ENCODE data around the gene TRPM1. TPM values are rescaled to one million over a fixed set of nuclear protein-coding genes. Genes with fewer than 3 reads are reported as not detected.

Gene TRPM1
- polyA plus RNA-seq, 3 donors, result 0.03 to 0.04 TPM; not detected in 1

- Mint-ChIP-seq H3K4me3 (no peak overlapping the region), H3K27ac (no peak overlapping the region), H3K9me3 (peaks cover 0 to 2% (median 0%) of the 10 kb centered on the region in 7 donors), H3K36me3 (no peaks in the 10 kb centered on the region), H3K4me1 (no peaks in the 10 kb centered on the region), H3K27me3 (ENCODE audit: low read depth in 3 of 3) (peaks cover 0 to 2% (median 2%) of the 10 kb centered on the region in 3 donors)
- no peak overlapping the region for H3K9ac ChIP-seq (ENCODE audit: insufficient read depth, low read length, poor library complexity, severe bottlenecking)
- H3K4me3 ChIP-seq (replicated peaks in 1 of 3; ENCODE audit: low read depth in 2 of 3, low read length in 3 of 3), result no peak overlapping the region
- TF ChIP-seq CTCF (IDR thresholded peaks at IDR 0.05), result no peak
- no peak overlapping the region for H2AFZ ChIP-seq (ENCODE audit: insufficient read depth, low read depth, low read length, poor library complexity, severe bottlenecking)
- no peaks in the 10 kb centered on the region for H3K4me1 ChIP-seq (ENCODE audit: control insufficient read depth in 1 of 2, insufficient read depth in 2 of 2, low read length in 2 of 2)
- WGBS (ENCODE audit: insufficient coverage), result 100% methylated on average over 5 of the region's 6 CpGs
- no peak for DNase-seq
- H3K27me3 ChIP-seq (ENCODE audit: control insufficient read depth in 2 of 2, insufficient read depth in 2 of 2, low read length in 2 of 2), result no peaks in the 10 kb centered on the region
- H4K20me1 ChIP-seq (ENCODE audit: insufficient read depth, low read length), result no peaks in the 10 kb centered on the region
- H3K4me2 ChIP-seq (replicated peaks; ENCODE audit: extremely low read depth, low read length, poor library complexity, severe bottlenecking), result no peak overlapping the region
- H3K79me2 ChIP-seq (ENCODE audit: insufficient read depth, low read length), result no peaks in the 10 kb centered on the region
- no peaks in the 10 kb centered on the region for H3K36me3 ChIP-seq (replicated peaks in 1 of 2; ENCODE audit: control insufficient read depth in 1 of 2, insufficient read depth in 2 of 2, low read length in 2 of 2)
- intact Hi-C loops (cut with micrococcal nuclease), result no loop called here
- H3K9me3 ChIP-seq (replicated peaks in 1 of 2; ENCODE audit: control insufficient read depth in 1 of 2, insufficient read depth in 1 of 2, low read length in 2 of 2), result no peaks in the 10 kb centered on the region
- no peak overlapping the region for H3K27ac ChIP-seq (ENCODE audit: low read depth in 1 of 2, low read length in 2 of 2)
Observed at GRCh38 chr15:31065824-31066223, 35.7 kb downstream of the TRPM1 start.

- 95% methylated on average over 10 of the region's 17 CpGs for WGBS (ENCODE audit: insufficient coverage)
- intact Hi-C loops (cut with micrococcal nuclease), result no loop called here
Observed at GRCh38 chr15:31062911-31063310, 38.6 kb downstream of the TRPM1 start.

More at GRCh38 chr15:31062911-31063310, 38.6 kb downstream of the TRPM1 start:
- Mint-ChIP-seq H3K27ac (no peak overlapping the region), H3K27me3 (ENCODE audit: low read depth in 3 of 3) (peaks cover 0 to 3% (median 2%) of the 10 kb centered on the region in 3 donors), H3K4me1 (no peaks in the 10 kb centered on the region), H3K4me3 (no peak overlapping the region), H3K9me3 (peaks cover 0 to under 1% (median 0%) of the 10 kb centered on the region in 7 donors), H3K36me3 (no peaks in the 10 kb centered on the region)
- no peaks in the 10 kb centered on the region for H4K20me1 ChIP-seq (ENCODE audit: insufficient read depth, low read length)
- TF ChIP-seq CTCF (IDR thresholded peaks at IDR 0.05), result no peak
- no peak overlapping the region for H3K27ac ChIP-seq (ENCODE audit: low read depth in 1 of 2, low read length in 2 of 2)
- no peaks in the 10 kb centered on the region for H3K27me3 ChIP-seq (ENCODE audit: control insufficient read depth in 2 of 2, insufficient read depth in 2 of 2, low read length in 2 of 2)
- H3K9ac ChIP-seq (ENCODE audit: insufficient read depth, low read length, poor library complexity, severe bottlenecking), result no peak overlapping the region
- no peaks in the 10 kb centered on the region for H3K4me1 ChIP-seq (ENCODE audit: control insufficient read depth in 1 of 2, insufficient read depth in 2 of 2, low read length in 2 of 2)
- no peaks in the 10 kb centered on the region for H3K9me3 ChIP-seq (replicated peaks in 1 of 2; ENCODE audit: control insufficient read depth in 1 of 2, insufficient read depth in 1 of 2, low read length in 2 of 2)
- H2AFZ ChIP-seq (ENCODE audit: insufficient read depth, low read depth, low read length, poor library complexity, severe bottlenecking), result no peak overlapping the region
- no peaks in the 10 kb centered on the region for H3K36me3 ChIP-seq (replicated peaks in 1 of 2; ENCODE audit: control insufficient read depth in 1 of 2, insufficient read depth in 2 of 2, low read length in 2 of 2)
- H3K4me2 ChIP-seq (replicated peaks; ENCODE audit: extremely low read depth, low read length, poor library complexity, severe bottlenecking), result no peak overlapping the region
- no peaks in the 10 kb centered on the region for H3K79me2 ChIP-seq (ENCODE audit: insufficient read depth, low read length)
- no peak for DNase-seq
- H3K4me3 ChIP-seq (replicated peaks in 1 of 3; ENCODE audit: low read depth in 2 of 3, low read length in 3 of 3), result no peak overlapping the region
